Measurements from ENCODE around the gene MOK. TPM values are rescaled to one million over a fixed set of nuclear protein-coding genes. Genes with fewer than 3 reads are reported as not detected.
"Not testable (repeated sequence)": the region's sequence is repeated elsewhere in the genome, so short reads cannot be mapped to it uniquely, and the experiment has no call there.

MOK gene
- total RNA-seq, 1 donor: 86.1 TPM

DNA sequence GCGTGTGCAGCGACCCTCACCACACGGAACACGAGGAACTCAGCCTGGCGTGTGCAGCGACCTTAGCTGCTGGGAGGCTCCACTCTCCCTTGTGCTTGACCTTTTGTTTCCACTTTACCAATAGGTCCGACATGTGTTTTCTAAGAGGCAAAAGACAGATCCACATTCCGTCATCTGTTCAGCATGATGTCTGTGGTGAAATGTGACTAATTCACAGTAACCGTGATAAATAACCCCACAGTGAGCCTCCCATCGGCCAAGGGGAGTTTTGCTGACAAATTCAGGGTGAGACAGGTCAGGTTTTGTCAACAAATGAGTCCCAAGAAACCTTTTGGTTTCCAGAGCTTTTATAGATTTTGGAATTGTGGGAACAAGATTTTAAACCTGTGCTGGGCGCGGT lies 55.9 kb downstream of the MOK start:
- peaks cover 36% of the 10 kb centered on the region for H3K79me2 ChIP-seq (ENCODE audit: insufficient read depth, low read length)
- H3K4me3 ChIP-seq (ENCODE audit: insufficient read depth, low read length): no peak overlapping the region
- DNase-seq (ENCODE audit: insufficient read length, low spot score, missing footprints): peak; percentile 89
- no peaks in the 10 kb centered on the region for H3K9me3 ChIP-seq (ENCODE audit: low read depth, low read length)
- no peak overlapping the region for H2AFZ ChIP-seq (ENCODE audit: low read length)
- TF ChIP-seq, protein P1, sequence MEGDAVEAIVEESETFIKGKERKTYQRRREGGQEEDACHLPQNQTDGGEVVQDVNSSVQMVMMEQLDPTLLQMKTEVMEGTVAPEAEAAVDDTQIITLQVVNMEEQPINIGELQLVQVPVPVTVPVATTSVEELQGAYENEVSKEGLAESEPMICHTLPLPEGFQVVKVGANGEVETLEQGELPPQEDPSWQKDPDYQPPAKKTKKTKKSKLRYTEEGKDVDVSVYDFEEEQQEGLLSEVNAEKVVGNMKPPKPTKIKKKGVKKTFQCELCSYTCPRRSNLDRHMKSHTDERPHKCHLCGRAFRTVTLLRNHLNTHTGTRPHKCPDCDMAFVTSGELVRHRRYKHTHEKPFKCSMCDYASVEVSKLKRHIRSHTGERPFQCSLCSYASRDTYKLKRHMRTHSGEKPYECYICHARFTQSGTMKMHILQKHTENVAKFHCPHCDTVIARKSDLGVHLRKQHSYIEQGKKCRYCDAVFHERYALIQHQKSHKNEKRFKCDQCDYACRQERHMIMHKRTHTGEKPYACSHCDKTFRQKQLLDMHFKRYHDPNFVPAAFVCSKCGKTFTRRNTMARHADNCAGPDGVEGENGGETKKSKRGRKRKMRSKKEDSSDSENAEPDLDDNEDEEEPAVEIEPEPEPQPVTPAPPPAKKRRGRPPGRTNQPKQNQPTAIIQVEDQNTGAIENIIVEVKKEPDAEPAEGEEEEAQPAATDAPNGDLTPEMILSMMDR (IDR thresholded peaks at IDR 0.05; ENCODE audit: extremely low read depth, low read depth, low read length): no peak
- no peaks in the 10 kb centered on the region for H4K20me1 ChIP-seq (ENCODE audit: insufficient read depth, low read length)
- H3K4me2 ChIP-seq (ENCODE audit: insufficient read depth, low read length): no peak overlapping the region
- H3K27ac ChIP-seq (ENCODE audit: low read depth, low read length): peak overlapping the region; percentile 74
- peaks cover 7% of the 10 kb centered on the region for H3K4me1 ChIP-seq (ENCODE audit: insufficient read depth, low read length)
- H3K27me3 ChIP-seq (ENCODE audit: insufficient read depth, low read length): no peaks in the 10 kb centered on the region
- peaks cover 41% of the 10 kb centered on the region for H3K36me3 ChIP-seq (ENCODE audit: insufficient read depth, low read length)

DNA sequence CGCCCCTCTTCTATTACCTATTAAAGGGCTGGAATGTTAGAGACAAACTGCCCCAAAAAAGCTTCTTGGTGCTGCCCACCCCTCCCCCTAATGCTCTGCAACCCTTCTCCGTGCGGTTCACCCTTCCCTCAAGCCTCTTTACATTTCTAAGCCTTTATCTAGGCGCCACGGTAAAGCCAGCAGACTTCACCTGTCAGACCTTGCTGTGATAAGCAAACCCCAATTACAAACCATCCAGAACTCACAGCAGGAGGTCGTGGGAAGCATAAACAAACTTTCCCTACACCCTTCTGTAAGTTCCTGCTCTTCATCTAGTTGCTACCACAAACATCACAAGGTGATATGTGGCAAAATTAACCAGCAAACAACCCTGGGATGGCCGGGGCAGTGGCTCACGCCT lies 56.8 kb downstream of the MOK start:
- Histone ChIP-seq H3K4me3 (ENCODE audit: insufficient read depth, low read length) (no peak overlapping the region), H3K9me3 (ENCODE audit: low read depth, low read length) (no peaks in the 10 kb centered on the region)

DNA sequence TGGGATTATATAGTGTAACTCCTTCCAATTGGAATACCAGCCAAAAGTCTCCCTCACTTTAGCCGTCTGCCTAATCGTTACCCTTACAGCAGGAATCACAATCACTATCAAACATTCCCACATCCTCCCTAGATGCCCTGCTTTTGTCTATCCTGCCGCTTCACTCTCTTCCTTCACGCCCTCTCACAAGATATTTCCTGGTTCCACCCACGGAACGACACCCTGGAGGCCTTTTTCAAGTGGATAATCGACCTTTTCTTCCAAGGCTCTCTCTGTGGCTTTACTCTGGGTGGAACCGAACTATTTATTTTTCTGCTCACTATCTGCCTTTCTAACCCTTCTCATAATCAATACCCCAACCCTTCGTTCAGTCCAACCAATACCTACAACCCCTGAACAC lies 58.9 kb downstream of the MOK start:
- TF ChIP-seq, protein P1 (IDR thresholded peaks at IDR 0.05; ENCODE audit: extremely low read depth, low read depth, low read length): no peak
- Histone ChIP-seq H3K4me3 (ENCODE audit: insufficient read depth, low read length) (no peak overlapping the region), H3K9me3 (ENCODE audit: low read depth, low read length) (no peaks in the 10 kb centered on the region), H3K27me3 (ENCODE audit: insufficient read depth, low read length) (no peaks in the 10 kb centered on the region), H2AFZ (ENCODE audit: low read length) (no peak overlapping the region), H3K79me2 (ENCODE audit: insufficient read depth, low read length) (peaks cover 65% of the 10 kb centered on the region), H3K4me1 (ENCODE audit: insufficient read depth, low read length) (peaks cover 12% of the 10 kb centered on the region), H3K4me2 (ENCODE audit: insufficient read depth, low read length) (peak overlapping the region; percentile 36), H3K27ac (ENCODE audit: low read depth, low read length) (peak overlapping the region; percentile 51), H3K36me3 (ENCODE audit: insufficient read depth, low read length) (peaks cover 38% of the 10 kb centered on the region), H4K20me1 (ENCODE audit: insufficient read depth, low read length) (no peaks in the 10 kb centered on the region)
- DNase-seq (ENCODE audit: insufficient read length, low spot score, missing footprints): no peak

More for the DNA sequence above, 56.8 kb downstream of the MOK start:
- Histone ChIP-seq H3K27ac (ENCODE audit: low read depth, low read length) (no peak overlapping the region), H2AFZ (ENCODE audit: low read length) (no peak overlapping the region), H3K36me3 (ENCODE audit: insufficient read depth, low read length) (peaks cover 41% of the 10 kb centered on the region), H3K4me2 (ENCODE audit: insufficient read depth, low read length) (no peak overlapping the region), H4K20me1 (ENCODE audit: insufficient read depth, low read length) (no peaks in the 10 kb centered on the region), H3K4me1 (ENCODE audit: insufficient read depth, low read length) (peaks cover 7% of the 10 kb centered on the region), H3K79me2 (ENCODE audit: insufficient read depth, low read length) (peaks cover 45% of the 10 kb centered on the region), H3K27me3 (ENCODE audit: insufficient read depth, low read length) (no peaks in the 10 kb centered on the region)
- TF ChIP-seq, protein P1 (IDR thresholded peaks at IDR 0.05; ENCODE audit: extremely low read depth, low read depth, low read length): no peak
- DNase-seq (ENCODE audit: insufficient read length, low spot score, missing footprints): no peak

DNA sequence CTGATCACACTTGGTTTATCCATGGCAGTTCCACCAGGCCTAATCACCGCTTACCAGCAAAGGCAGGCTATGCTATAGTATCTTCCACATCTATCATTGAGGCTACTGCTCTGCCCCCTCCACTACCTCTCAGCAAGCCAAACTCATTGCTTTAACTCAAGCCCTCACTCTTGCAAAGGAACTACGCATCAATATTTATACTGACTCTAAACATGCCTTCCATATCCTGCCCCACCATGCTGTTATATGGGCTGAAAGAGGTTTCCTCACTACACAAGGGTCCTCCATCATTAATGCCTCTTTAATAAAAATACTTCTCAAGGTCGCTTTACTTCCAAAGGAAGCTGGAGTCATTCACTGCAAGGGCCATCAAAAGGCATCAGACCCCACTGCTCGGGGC lies 61.2 kb downstream of the MOK start:
- H2AFZ ChIP-seq (ENCODE audit: low read length); H4K20me1 ChIP-seq (ENCODE audit: insufficient read depth, low read length); H3K9me3 ChIP-seq (ENCODE audit: low read depth, low read length); H3K4me2 ChIP-seq (ENCODE audit: insufficient read depth, low read length); H3K4me3 ChIP-seq (ENCODE audit: insufficient read depth, low read length); DNase-seq (ENCODE audit: insufficient read length, low spot score, missing footprints); H3K27me3 ChIP-seq (ENCODE audit: insufficient read depth, low read length); H3K27ac ChIP-seq (ENCODE audit: low read depth, low read length): not testable (repeated sequence)
- H3K79me2 ChIP-seq (ENCODE audit: insufficient read depth, low read length): peaks cover 85% of the 10 kb centered on the region
- peaks cover 28% of the 10 kb centered on the region for H3K4me1 ChIP-seq (ENCODE audit: insufficient read depth, low read length)
- H3K36me3 ChIP-seq (ENCODE audit: insufficient read depth, low read length): peaks cover 18% of the 10 kb centered on the region

All from osteoblast (primary cell).